KBM-7 (cell line): ENCODE data around the gene FPR2.

ENCODE experiments used
- DNase-seq: peaks from one replicate; pipeline ENCODE4 v3.0.0-alpha.2; 2015
- in situ Hi-C: fragments of 300-500 bp; cut with MboI; formaldehyde crosslinking; loops from 2 replicates; pipeline ENCODE4 v1.14.3; 2020; ENCODE audit warnings: low sequenced_read_pairs, low pct_unique_long_range_greater_than_20kb, mixed read lengths

Gene FPR2, protein sequence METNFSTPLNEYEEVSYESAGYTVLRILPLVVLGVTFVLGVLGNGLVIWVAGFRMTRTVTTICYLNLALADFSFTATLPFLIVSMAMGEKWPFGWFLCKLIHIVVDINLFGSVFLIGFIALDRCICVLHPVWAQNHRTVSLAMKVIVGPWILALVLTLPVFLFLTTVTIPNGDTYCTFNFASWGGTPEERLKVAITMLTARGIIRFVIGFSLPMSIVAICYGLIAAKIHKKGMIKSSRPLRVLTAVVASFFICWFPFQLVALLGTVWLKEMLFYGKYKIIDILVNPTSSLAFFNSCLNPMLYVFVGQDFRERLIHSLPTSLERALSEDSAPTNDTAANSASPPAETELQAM

DNA sequence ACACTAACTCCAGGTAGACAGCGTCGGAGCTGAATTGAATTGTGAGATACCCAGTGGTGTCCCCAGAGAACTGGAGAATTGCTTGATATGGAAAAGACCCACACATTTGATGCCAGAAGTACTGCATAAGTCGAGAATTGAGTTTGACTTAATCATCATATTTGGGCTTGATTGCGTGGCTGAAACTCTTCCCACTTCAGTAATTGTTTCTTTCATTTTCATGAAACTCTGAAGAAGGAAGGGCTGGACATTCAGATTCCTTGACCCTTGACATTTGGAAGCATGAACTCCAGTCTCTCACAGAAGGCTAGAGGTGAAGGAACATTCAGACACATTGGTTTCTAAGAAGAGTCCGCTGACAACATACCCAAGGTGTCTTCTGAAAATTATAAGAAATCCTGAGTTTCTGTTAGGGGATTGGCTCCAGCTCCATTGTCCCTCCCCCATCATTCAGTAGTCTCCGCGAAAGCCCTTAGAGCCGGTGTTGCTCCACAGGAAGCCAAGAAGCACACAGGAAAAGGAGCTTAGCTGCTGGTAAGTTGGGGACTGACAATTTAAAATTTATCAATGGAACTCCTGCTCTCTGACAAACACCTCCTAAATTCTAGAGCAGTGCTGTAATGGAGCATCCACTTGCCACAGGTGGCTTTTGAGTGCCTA lies at the start of gene FPR2:
FPR2 (plus strand) TSS at position 484 of the 660 bp plus-strand sequence. CDS start 7,479 bp downstream, outside the sequence.
- in situ Hi-C loops = no loop called here
- no peak for DNase-seq

DNA sequence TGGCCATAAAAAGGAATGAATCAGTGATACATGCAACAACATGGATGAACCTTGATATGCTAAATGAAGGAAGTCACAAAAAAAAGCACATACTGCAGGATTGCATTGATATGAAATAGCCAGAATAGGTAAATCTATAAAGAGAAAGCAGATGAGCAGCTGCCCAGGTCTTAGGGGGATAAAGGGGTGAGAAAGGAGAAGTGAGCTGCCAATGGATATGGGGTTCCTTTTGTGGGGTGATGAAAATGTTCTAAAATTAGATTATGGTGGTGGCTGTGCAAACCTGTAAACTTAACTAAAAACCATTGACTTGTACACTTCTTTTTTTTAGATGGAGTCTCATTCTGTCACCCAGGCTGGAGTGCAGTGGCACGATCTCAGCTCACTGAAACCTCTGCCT lies 49.3 kb upstream of the FPR2 start:
- DNase-seq = no peak
- in situ Hi-C loops = no loop called here

DNA sequence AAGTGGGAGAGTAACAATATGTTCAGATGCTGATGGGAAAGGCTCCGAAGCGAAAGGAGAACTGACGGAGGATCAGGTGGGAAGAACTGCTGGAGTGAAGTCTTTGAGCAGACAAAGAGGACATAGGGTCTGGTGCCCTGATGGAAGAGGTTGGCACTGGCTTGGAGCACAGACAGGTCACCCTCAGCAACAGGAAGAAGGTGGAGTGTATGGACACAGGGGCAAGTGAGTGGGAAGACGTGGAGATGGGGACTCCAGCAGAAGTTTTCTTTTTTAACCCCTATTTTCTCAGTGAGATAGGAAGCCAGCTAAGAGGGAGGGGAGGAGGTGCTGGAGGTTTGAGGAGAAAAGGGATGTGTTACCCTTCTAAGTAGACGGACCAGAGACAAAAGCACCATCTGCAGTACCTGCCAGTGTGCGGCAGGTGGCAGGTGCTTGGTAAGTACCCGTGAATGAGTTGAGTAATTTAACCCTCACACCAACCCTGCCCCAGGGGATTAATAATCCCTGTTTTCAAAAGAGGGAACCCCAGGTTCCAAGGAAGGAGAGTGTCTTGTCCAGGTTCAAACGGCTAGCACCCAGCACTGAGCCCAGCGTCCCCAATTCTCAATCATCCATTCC lies 48.4 kb upstream of the FPR2 start:
- in situ Hi-C loops = no loop called here
- no peak for DNase-seq

DNA sequence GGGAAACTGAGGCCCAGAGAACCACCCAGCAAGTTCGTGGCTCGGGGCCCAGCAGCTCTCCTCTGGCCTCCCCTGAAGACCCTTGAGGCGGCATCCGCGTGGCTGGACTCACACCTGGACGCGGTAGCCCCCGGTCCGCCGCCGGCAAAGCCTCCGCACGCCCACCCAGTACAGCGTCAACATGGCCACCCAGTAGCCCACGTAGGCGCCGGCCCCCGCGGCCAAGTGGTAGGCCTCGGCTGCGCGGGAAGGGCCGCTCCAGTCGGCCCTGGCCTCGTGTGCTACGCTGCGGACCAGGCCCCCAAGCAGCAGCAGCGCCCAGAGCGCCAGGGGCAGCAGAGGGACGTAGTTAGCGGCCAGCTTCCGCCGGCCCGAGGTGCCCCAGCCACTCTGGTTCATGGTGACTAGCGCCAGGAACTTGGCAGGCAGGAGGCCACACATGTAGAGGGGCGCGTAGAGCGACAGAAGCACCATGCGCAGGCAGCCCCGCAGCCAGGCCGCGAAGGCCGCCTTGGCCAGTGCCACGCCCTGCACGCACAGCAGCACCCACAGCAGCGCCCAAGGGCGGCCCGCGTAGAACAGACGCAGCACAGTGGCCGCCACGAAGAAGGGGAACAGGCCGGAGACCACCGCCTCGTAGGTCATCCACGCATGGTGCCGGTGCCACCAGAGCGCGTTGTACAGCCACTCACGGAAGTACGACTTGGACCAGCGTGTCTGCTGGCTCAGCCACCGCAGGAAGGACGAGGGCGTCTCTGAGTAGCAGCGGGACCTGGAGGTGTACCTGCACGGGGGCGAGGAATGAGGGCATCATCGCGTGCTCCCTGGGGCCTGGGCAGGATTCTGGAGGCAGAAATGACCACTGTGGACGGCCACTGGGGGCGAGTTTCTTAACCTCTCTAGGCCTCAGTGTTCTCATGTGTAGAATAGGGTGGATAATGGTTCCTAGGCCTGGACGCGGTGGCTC lies 47.4 kb upstream of the FPR2 start:
- DNase-seq = no peak
- in situ Hi-C loops = no loop called here

DNA sequence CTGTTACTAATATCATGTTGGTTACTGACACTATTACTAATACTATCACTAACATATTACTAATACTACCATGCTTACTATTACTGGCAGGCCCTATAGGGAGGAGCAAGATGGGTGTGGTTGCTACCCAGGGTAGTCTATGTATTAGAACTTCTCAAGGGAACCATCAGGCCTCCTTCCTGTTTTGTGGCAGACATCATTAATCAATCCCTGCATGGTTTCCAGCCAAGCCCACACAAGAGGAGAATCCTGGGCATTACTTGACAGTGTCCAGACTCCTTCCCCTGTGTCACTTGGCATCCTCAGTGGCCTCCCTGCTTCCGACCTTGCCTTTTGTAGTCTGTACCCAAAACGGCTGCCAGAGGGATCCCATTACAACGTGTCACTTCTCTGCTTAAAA lies 46.1 kb upstream of the FPR2 start:
- DNase-seq = no peak
- in situ Hi-C loops = no loop called here

DNA sequence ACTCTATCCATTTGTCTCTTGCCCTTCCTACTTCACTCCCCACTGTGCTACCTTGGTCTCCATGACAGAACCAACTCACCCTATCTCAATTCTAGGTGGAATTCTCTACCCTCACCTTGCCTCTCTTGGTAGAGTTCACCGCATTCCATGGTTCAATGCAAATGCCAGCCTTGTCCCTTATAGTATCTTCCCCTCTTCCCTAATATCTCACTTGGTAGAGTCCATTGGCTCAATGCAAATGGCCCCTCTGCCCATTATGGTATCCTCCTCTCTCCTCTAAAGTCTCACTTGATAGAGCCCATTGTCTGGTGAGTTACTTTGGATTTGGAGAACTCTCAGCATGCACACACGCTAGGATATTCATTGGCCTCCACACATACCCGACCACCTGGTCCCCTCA lies 45.1 kb upstream of the FPR2 start:
- DNase-seq = no peak
- in situ Hi-C loops = no loop called here

DNA sequence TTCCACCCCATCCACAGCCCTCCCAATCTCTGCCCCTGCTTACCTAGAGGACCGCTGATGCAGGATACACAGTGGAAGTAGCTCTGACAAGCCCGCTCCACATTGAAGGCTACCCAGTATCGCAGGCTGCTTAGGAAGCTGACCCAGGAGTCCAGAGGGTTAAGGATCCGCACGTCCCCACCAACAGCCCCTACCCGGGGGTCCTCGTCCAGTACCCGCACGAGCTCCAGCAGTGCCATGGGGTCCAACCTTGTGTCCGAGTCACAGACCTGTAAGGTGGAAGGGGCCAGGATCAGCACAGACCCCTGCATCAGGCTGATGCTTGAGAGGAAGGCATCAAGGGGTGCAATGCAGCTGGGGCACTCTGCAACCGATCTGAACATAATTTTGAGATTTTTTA lies 44.1 kb upstream of the FPR2 start:
- in situ Hi-C loops = no loop called here

DNA sequence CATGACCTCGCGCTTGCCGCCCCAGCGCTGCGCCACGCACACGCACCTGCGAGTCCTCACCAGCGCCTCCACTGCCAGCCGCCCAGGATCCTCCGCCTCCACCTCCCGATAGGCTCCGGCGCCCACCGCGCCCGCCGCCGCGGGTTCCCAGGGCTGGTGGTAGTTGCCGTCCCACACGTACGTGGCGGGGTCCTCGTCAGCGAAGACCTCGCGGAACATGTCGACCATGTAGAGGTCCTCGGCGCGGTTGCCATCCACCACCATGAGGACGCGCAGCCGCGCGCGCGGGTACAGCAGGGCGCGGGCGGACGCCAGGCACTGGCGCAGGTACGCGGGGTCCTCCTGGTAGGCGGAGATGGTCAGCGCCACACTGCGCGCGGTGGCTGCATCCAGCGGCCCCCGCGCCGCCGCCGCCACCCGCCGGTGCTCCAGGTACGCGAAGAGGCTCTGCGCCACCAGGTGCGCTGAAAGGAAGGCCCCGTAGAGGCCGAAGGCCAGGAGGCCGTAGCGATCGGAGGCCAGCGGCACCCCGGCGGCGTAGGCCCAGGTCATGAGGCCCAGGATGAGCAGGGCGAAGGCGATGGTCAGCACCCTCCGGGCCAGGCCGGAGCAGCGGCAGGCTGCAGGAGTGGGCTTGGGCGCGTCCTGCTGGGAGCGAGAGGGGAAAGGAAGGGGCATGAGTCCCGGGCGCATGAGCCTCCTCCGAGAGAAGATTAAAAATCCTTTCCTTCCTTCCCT lies 41.6 kb upstream of the FPR2 start:
- in situ Hi-C loops = no loop called here
- DNase-seq = no peak

More for the DNA sequence above, 44.1 kb upstream of the FPR2 start:
- DNase-seq = no peak

DNA sequence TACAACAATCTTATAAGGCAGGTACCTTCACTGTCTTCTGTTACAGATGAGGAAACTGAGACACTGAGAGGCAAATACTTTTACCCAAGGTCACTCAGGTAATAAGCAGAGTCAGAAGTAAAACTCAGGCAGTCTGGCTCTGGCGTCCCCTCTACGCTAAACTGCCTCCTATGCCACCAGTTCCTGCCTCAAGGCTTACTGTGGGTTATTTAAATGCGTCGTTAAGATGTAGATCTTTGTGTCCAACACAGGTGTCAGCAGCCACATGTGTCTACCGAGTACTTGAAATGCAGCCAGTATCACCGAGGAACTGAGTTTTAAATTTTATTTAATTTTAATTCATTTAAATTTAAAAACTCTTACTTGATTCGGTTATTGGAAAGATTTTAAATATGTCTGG lies 39.1 kb upstream of the FPR2 start:
- no peak for DNase-seq
- in situ Hi-C loops = no loop called here

DNA sequence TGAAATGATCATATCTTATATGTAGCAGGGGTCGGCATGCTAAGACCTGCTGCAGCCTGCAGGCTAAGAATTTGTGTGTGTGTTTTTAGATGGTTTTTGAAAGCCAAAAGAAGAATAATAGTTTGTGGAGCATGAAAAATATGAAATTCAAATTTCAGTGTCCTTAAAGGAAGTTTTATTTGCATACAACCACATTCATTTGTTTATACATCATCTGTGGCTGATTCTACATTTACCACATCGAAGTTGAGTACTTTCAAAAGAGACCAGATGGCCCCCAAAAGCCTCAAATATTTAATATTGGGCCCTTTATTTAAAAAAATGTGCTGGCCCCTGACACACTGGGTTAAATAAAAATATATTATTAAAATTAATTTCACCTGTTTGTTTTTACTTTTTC lies 38.5 kb upstream of the FPR2 start:
- in situ Hi-C loops = no loop called here

DNA sequence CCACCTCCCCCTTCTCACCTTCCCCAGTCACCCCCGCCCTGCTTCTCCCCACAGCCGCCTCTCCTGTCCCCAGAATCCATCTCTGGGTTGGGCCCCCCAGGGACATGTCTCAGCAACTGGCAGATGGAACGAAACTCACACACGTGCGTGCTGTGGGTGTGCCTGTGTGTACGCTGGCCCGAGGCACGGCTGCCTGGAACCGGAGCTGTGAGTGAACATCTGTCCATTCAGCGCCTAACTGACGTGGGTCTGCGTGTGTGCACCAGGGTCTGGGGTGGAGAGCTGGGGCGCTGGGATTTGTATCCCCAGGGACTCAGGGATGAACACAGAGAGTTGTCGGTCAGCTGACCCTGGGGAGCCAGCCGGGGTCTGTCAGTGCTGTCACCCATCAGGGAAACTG lies 36.4 kb upstream of the FPR2 start:
- no peak for DNase-seq
- in situ Hi-C loops = no loop called here

More for the DNA sequence above, 38.5 kb upstream of the FPR2 start:
- no peak for DNase-seq

DNA sequence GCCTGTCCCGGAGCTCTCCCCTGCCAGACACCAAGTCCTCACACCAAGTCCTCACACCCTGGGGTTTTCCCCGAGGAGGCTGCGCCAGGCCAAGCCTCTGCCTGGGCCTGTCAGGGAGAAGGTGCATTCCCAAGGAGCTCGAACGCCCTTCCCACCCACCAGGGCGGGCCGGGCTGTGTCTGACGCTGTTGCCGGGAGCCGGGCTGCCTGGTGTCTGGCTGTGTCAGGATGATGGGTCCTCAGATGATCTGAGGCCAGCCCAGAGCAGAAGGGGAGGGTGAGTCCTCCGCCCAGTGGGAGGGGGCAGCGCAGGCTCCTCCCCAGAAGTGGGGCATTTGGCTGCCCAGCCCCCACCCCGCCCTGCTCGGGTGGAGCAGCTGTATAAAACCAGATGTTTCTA lies 34.9 kb upstream of the FPR2 start:
- in situ Hi-C loops = no loop called here
- DNase-seq = no peak

DNA sequence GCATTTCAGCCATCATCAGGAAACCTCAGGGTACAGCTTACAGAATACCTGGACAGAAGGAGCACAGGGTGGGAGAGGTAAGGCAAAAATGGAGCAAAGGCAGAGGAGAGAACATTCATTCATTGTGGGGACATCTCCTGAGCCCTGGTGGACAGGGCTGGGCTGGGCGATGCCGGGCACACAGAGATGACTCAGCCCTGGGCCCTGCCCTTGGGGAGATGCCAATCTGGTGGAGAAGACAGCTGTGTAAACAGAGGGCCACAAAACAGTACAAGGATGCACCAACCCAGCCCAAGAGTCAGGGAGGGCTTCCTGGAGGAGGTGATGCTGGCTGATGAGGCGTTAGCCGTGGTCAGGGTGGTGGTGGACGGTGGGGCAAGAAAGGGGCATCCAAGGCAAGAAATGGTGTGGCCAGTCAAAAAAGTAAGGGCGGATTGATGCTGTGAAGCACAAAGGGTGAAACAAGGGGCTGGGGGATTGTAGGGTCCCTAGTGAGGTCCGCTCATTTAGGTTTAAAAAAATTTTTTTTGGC lies 33.6 kb upstream of the FPR2 start:
- no peak for DNase-seq
- in situ Hi-C loops = no loop called here

DNA sequence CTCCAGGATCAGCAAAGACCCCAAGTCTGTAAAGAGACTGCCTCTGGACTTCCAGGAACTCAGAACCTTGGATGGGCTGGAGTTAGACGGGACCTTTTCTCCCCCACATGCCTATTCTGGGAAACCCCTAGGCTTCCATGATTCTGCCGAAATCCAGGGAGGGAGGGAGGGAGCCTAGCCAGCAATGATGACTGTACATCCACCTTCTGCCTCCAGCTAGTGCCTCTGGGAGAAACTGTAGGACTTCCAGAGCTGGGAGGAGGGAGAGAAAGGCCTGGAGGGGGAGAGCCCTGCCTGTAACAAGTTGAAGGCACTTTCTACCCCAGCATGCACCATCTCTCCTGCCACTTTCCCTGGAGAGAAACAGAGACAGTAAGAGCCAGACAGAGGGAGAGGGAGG lies 31.2 kb upstream of the FPR2 start:
- in situ Hi-C loops = no loop called here
- DNase-seq = no peak

DNA sequence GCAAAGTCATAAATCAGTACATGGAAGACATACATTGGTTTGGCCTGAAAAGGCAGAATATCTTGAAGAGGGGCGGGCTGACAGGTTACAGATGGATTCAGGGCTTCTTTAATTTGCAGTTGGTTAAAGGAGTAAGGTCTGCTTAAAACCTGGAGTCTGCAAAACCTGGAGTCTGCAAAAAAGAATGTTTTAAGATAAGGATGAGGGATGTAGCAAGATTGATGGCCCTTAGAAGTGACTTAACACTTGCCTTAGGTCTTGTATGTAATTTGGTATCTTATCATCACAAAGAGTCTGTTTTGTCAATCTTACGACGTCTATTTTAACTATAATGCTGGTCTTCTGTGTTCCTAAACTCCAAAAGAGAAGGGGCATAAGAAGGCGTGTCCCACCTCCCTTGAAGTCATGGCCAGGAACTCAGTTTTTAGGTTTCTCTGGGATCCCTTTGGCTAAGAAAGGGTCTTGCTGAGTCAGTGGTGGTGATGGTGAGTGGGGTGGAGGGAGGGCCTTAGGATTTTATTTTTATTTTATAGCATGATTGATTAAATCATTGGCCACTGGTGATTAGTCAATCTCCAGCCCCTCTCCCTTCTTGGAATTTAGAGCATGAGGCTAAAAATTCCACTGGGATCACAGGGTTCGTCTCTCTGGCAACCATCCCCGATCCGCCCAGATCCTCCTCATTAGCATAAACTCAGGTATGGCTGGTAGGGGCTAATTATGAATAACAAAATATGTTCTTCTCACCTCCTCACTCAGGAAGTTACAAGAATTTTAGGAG lies 27.0 kb upstream of the FPR2 start:
- in situ Hi-C loops = no loop called here
- no peak for DNase-seq

DNA sequence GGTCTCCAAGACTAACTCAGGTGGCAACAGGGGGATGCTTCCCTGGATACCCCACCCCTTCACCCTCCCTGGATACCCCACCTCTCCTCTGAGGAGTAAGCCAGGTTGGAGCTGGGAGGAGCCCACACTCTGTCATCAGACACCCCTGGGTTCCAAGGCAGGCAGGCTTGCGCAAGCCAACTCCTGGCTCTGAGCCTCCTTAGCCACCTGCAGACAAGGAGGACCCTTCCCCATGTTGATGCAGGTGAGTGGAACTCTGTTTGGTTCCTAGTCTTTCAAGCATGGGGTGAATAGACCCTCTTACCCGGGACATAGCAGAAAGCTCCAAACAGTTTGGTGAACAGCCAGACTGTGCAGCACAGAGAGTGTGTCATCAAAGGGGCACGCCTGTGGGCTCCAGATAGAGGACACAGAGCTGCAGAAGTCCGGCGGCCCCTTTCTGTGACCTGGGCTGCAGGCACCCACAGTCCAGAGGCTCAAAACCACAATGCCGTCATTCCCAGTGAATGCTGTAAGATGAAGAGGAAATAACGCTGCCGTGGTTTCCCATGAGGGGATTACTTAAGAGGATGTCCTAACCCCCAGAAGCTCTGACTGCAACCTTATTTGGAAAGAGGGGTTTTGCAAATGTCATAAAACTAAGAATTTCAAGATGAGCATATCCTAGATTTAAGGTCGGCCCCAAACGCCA lies 25.1 kb upstream of the FPR2 start:
- DNase-seq = peak; percentile 37
- in situ Hi-C loops = no loop called here

DNA sequence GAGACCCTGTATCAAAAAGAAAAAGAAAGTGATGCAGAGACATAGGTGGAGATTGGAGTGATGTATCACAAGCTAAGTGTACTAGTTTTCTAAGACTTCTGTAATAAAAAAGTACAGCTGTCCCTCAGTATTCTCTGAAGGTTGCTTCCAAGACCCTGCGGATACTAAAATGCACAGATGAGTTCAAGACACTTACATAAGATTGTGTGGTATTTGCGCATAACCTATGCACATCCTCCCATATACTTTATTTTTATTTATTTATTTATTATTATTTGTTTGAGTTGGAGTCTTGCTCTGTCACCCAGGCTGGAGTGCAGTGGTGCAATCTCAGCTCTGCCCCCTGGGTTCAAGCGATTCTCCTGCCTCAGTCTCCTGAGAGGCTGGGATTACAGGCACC lies 23.6 kb upstream of the FPR2 start:
- in situ Hi-C loops = no loop called here
- no peak for DNase-seq
